Loucy (cell line): Measurements from ENCODE around the gene SUMF2.
"Not testable (repeated sequence)": the region's sequence is repeated elsewhere in the genome, so short reads cannot be mapped to it uniquely, and the experiment has no call there.

Experiments
- H2AFZ ChIP-seq: fragments of 200-600 bp; sonication (generic); 2 replicates; pipeline ENCODE4 v1.6.0; 2016; ENCODE audit warnings: antibody characterized with exemption, mild to moderate bottlenecking, low read length, moderate library complexity
- H3F3A ChIP-seq: fragments of 200-600 bp; 2 replicates; pipeline ENCODE4 v1.6.0; 2016; ENCODE audit warnings: antibody characterized with exemption, low read depth, mild to moderate bottlenecking
- H3K27me3 ChIP-seq: fragments of 200-600 bp; sonication (generic); 2 replicates; pipeline ENCODE4 v1.6.1; 2014; ENCODE audit warnings: low read length, mild to moderate bottlenecking; ENCODE audit not compliant: insufficient read depth, poor library complexity, severe bottlenecking
- H3K36me3 ChIP-seq: fragments of 200-600 bp; sonication (generic); 2 replicates; pipeline ENCODE4 v1.6.1; 2016; ENCODE audit warnings: low read length; ENCODE audit not compliant: insufficient read depth
- H3K4me1 ChIP-seq: fragments of 200-600 bp; sonication (generic); 2 replicates; pipeline ENCODE4 v1.5.1; 2014; ENCODE audit warnings: low read length, mild to moderate bottlenecking; ENCODE audit not compliant: insufficient read depth, poor library complexity, severe bottlenecking
- H3K4me2 ChIP-seq: fragments of 200-600 bp; sonication (generic); 2 replicates; pipeline ENCODE4 v1.6.0; 2014; ENCODE audit warnings: antibody characterized with exemption, low read length, low read depth, mild to moderate bottlenecking; ENCODE audit not compliant: poor library complexity, severe bottlenecking
- H3K4me3 ChIP-seq: fragments of 200-600 bp; sonication (generic); 2 replicates; pipeline ENCODE4 v1.5.1; 2014; ENCODE audit warnings: low read length, mild to moderate bottlenecking, mixed read lengths; ENCODE audit not compliant: poor library complexity, severe bottlenecking
- H3K79me2 ChIP-seq: fragments of 200-600 bp; sonication (generic); 2 replicates; pipeline ENCODE4 v1.6.1; 2014; ENCODE audit warnings: low read length; ENCODE audit not compliant: insufficient read depth
- H3K9ac ChIP-seq: fragments of 200-600 bp; sonication (generic); 2 replicates; pipeline ENCODE4 v1.6.0; 2014; ENCODE audit warnings: mild to moderate bottlenecking, low read depth, low read length, moderate library complexity; ENCODE audit not compliant: poor library complexity, severe bottlenecking
- H3K9me2 ChIP-seq: fragments of 200-600 bp; sonication (generic); replicated peaks from 2 replicates; pipeline ENCODE4 v1.6.1; 2016; ENCODE audit warnings: low read depth, low read length, mixed read lengths
- H3K9me3 ChIP-seq: fragments of 200-600 bp; sonication (generic); 2 replicates; pipeline ENCODE4 v1.6.1; 2014; ENCODE audit warnings: mild to moderate bottlenecking, antibody characterized with exemption, low read length, low read depth; ENCODE audit not compliant: insufficient read depth
- H4K20me1 ChIP-seq: fragments of 200-600 bp; sonication (generic); 2 replicates; pipeline ENCODE4 v1.6.0; 2014; ENCODE audit warnings: antibody characterized with exemption, low read length, mild to moderate bottlenecking; ENCODE audit not compliant: insufficient read depth, poor library complexity, severe bottlenecking
- EZH2phosphoT487 ChIP-seq: fragments of 200-600 bp; IDR thresholded peaks from 2 replicates; pipeline ENCODE4 v1.6.1; 2018; ENCODE audit warnings: antibody characterized with exemption, mild to moderate bottlenecking, moderate library complexity, borderline replicate concordance
- TF ChIP-seq, protein P1 (sequence below): fragments of 200-600 bp; sonication (generic); conservative IDR thresholded peaks from 2 replicates; pipeline ENCODE4 v1.5.1; 2014; ENCODE audit warnings: mild to moderate bottlenecking, antibody characterized with exemption, low read length

SUMF2 gene

DNA sequence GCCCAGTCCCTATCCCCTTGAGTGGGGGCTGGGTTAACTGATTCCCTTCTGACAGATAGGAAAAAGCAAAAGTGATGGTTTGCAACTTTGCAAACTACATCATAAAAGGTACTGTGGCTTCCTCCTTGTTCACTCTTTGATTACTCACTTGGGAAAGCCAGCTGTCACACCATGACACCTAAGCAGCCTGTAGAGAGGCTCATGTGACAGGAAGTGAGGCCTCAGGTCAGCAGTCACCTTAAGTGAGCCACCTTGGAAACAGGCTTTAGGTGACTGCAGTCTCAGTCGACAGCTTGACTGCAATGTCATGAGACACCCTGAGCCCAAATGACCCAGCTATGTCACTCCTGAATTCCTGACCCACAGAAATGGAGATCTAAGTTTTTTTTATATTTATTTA lies 46.5 kb downstream of the SUMF2 start:
- no peak overlapping the region for H2AFZ ChIP-seq
- H3K36me3 ChIP-seq: no peaks in the 10 kb centered on the region
- peak overlapping the region; percentile 0 for H3K4me2 ChIP-seq

DNA sequence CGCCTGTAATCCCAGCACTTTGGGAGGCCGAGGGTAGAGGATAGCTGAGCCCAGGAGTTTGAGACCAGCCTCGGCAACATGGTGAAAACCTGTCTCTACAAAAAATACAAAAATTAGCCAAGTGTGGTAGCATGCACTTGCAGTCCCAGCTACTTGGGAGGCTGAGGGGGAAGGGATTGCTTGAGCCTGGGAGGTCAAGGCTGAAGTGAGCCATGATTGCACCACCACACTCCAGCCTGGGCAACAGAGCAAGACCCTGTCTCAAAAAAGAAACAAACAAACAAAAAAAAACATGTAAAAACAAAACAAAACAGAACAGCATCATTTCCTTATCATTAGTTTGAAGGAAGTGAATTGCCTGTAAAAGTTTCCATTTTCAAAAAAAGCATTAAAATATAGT lies 48.2 kb downstream of the SUMF2 start:
- H3K4me2 ChIP-seq, H3K79me2 ChIP-seq, H3K4me3 ChIP-seq, H3F3A ChIP-seq, H3K36me3 ChIP-seq, H3K27me3 ChIP-seq, H2AFZ ChIP-seq, H3K9me2 ChIP-seq, H4K20me1 ChIP-seq, H3K9ac ChIP-seq, H3K9me3 ChIP-seq: not testable (repeated sequence)
- peaks cover 14% of the 10 kb centered on the region for H3K4me1 ChIP-seq

More for the DNA sequence above, 46.5 kb downstream of the SUMF2 start:
- no peak overlapping the region for H3K4me3 ChIP-seq
- no peaks in the 10 kb centered on the region for H3K9me2 ChIP-seq
- no peak overlapping the region for H3K9ac ChIP-seq
- H4K20me1 ChIP-seq: peaks cover 6% of the 10 kb centered on the region
- H3K27me3 ChIP-seq: no peaks in the 10 kb centered on the region
- H3K9me3 ChIP-seq: 0 out of 2 replicates have a peak, but pooled peaks cover 3% of the 10 kb centered on the region
- peaks cover 7% of the 10 kb centered on the region for H3K79me2 ChIP-seq
- H3K4me1 ChIP-seq: peaks cover 14% of the 10 kb centered on the region
- H3F3A ChIP-seq: 0 out of 2 replicates have a peak, but pooled peaks cover 2% of the 10 kb centered on the region
- TF ChIP-seq, protein P1, sequence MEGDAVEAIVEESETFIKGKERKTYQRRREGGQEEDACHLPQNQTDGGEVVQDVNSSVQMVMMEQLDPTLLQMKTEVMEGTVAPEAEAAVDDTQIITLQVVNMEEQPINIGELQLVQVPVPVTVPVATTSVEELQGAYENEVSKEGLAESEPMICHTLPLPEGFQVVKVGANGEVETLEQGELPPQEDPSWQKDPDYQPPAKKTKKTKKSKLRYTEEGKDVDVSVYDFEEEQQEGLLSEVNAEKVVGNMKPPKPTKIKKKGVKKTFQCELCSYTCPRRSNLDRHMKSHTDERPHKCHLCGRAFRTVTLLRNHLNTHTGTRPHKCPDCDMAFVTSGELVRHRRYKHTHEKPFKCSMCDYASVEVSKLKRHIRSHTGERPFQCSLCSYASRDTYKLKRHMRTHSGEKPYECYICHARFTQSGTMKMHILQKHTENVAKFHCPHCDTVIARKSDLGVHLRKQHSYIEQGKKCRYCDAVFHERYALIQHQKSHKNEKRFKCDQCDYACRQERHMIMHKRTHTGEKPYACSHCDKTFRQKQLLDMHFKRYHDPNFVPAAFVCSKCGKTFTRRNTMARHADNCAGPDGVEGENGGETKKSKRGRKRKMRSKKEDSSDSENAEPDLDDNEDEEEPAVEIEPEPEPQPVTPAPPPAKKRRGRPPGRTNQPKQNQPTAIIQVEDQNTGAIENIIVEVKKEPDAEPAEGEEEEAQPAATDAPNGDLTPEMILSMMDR: no peak
- no peak for TF ChIP-seq EZH2phosphoT487

DNA sequence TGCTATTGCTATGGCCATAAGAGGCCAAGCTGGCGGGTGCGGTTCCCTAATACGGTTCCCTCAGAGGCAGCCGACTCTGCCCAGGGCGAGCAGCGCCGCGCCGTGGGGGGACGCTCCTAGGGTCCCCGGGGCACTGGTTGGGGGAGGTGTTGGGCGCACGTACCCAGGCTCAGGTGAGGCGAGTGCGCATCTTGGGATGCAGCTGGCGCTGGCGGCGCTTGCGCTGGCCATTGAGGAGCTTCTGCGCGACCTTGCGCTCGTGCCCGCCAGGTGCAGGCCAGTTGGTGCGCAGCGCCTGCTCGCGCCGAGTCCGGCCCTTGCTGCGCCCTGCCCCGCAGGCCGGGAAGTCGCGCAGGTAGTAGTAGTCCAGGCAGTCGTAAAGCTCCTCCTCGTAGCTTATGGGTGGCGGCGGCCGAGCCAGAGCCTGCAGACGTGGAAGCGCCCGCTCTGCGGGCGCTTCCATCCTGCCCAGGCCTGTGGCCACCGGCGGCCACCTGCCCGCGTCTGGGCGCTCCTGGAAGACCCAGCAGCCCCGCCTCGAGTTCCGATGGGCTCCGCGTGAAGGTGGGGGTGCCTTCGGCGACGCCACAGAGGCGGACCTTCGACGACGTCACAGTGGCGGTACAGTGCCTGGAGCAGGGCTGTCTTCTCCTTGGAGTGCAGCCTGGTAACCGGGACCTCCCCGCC lies 51.9 kb downstream of the SUMF2 start, which contains the start of gene NUPR2:
TSS of gene NUPR2 (minus strand) at position 566 of the 687 bp plus-strand sequence. CDS start at position 463, 103 bp downstream.
- Histone ChIP-seq H3K4me3 (no peak within 1 kb of the TSS), H3K9me2 (no peaks in the 10 kb centered on the region), H3K4me2 (no peak within 1 kb of the TSS), H3K4me1 (no peaks in the 10 kb centered on the region), H3K36me3 (no peaks in the 10 kb centered on the region), H3K9ac (no peak within 1 kb of the TSS), H2AFZ (no peak within 1 kb of the TSS), H3F3A (no peaks in the 10 kb centered on the region), H3K79me2 (no peaks in the 10 kb centered on the region), H3K27me3 (no peaks in the 10 kb centered on the region), H3K9me3 (no peaks in the 10 kb centered on the region), H4K20me1 (no peaks in the 10 kb centered on the region)
- TF ChIP-seq EZH2phosphoT487: no peak
- TF ChIP-seq, protein P1: no peak

DNA sequence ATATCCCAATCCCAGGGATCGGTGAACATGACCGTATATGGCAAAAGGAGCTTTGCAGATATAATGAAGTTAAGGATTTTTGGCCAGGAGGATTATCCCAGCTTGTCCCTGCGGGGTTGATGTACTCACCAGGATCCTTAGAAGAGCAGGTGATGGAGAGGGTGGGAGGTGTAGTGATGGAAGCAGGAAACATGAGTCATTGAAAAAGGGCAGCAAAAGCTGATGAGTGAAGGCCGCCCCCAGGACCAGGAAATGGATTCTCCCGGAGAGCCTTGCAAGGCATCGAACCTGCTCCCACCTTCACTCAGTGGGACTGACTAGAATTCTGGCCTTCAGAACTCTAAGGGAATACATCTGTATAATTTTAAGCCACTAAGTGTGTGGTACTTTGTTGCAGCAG lies 57.4 kb downstream of the SUMF2 start:
- no peaks in the 10 kb centered on the region for H3K36me3 ChIP-seq
- no peaks in the 10 kb centered on the region for H3K27me3 ChIP-seq
- TF ChIP-seq, protein P1: no peak
- TF ChIP-seq EZH2phosphoT487: no peak
- no peak overlapping the region for H3K4me3 ChIP-seq
- no peaks in the 10 kb centered on the region for H3K4me1 ChIP-seq
- H3K79me2 ChIP-seq: no peaks in the 10 kb centered on the region
- no peak overlapping the region for H2AFZ ChIP-seq
- H3K9me3 ChIP-seq: no peaks in the 10 kb centered on the region
- no peaks in the 10 kb centered on the region for H4K20me1 ChIP-seq
- no peaks in the 10 kb centered on the region for H3F3A ChIP-seq
- no peak overlapping the region for H3K9ac ChIP-seq
- H3K4me2 ChIP-seq: no peak overlapping the region
- H3K9me2 ChIP-seq: no peaks in the 10 kb centered on the region
